ENCODE results near the gene BARD1.
"Not testable (repeated sequence)": the region's sequence is repeated elsewhere in the genome, so short reads cannot be mapped to it uniquely, and the experiment has no call there.

The BARD1 gene

DNA sequence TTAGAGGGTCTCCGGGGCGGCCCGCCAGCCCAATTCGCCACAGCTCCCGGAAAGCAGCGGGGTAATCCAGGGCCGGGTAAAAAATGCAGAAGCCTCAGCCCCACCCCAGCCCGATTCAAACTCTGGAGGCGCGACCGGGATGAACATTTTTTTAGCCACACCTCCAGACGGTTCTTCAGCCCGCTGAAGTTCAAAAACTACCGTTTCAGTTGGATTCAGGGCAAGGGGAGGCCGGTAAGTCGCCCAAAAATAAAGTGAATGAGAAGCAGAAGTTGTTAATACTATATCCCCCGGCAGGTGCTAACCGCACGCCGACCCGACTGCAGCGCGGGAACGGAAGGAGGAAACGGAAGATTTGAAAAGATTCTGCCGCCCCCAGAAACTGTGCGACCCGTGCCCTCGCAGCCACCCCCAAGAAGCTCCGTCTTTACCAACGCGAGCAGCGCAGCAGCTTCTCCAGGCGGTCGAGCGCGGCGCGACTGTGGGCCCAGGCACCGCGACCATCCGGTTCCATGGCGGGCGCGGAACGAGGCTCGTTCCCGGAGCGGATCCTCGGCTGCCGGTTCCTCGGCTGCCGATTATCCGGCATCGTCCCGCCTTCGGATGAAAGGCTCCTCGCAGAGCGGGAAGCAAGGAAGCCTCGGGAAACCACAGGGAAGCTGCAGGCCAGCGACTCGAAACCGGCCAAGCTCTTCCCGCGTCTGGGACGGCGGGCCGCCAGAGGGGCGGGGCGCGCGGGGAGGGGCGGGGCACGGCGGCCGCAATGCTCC lies at the start of gene BARD1:
Gene BARD1, minus strand, starts transcription at position 703 of the 770 bp plus-strand sequence. Its CDS starts 114 bp downstream, at position 589.
- FAIRE-seq: no peak
- peak; percentile 19 for DNase-seq (ENCODE audit: insufficient read length, low spot score)

DNA sequence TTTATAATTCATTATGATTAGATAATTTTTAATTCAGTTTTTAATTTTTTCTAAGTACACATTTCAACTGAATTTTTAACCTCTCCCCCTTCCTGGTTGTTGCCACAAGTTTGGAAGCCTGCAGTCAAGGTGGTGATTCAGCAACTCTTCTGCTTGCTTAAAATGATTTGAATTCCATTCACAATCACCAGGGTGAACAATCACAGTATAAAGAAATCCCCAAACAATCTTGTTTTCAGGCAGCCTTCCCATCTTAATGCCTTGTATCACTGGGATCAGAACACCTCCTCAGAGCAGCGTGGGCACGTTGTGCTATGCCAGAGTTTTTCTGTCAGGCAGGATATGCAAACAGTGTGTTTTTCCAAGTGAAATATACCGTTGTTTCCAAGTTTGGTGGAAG lies 46.7 kb upstream of the BARD1 start:
- FAIRE-seq: no peak
- no peak for DNase-seq (ENCODE audit: insufficient read length, low spot score)

DNA sequence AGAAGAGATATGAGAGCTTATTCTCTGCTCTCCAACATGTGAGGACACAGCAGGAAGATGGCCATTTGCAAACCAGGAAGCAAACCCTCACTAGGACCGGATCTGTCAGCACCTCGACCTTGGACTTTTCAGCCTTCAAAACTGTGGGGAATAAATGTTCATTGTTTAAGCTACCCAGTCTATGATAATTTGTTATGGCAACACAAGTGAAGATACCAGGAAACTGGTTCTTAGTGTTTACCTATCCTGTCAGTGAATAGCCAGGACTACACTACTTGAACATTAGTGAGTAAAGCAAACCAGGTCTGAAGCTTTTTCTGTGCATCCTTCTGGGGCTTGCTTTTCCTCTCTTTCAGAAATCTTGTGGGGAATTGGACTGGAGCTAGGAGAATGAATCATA lies 44.4 kb upstream of the BARD1 start:
- FAIRE-seq: no peak
- no peak for DNase-seq (ENCODE audit: insufficient read length, low spot score)

DNA sequence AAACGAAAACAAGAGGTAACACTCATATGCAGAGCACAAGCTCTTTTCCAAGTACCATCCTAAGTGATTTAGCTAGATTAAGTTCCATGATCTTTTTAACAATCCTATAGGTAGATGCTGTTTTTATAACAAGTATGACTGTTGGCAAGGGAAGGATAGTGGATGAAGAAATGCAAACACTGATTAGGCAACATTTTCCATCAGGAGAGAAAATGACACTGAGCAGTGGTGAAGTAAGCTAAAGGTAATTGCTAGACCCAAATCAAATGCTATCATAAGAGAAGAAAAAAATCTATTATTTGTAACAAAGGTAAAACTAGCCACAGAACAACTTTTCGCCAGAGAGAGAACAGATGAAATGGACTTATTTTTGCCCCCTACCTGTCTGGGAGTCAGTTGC lies 34.3 kb upstream of the BARD1 start:
- DNase-seq (ENCODE audit: insufficient read length, low spot score) (no peak), FAIRE-seq (no peak)

DNA sequence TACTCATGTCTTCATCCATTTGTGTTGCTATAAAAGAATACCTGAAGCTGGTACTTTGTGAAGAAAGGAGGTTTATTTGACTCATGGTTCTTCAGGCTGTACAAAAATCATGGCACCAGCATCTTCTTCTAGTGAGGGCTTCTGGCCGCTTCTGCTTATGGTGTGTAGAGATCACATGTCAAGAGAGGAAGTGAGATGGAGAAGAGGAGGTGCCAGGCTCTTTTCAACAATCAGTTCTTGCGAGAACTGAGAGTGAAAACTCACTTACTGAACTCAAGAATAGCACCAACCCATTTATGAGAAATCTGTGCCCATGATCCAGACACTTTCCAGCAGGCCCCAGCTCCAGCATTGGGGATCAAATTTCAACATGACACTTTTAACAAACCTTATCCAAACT lies 30.0 kb upstream of the BARD1 start:
- FAIRE-seq: no peak
- DNase-seq (ENCODE audit: insufficient read length, low spot score): no peak

DNA sequence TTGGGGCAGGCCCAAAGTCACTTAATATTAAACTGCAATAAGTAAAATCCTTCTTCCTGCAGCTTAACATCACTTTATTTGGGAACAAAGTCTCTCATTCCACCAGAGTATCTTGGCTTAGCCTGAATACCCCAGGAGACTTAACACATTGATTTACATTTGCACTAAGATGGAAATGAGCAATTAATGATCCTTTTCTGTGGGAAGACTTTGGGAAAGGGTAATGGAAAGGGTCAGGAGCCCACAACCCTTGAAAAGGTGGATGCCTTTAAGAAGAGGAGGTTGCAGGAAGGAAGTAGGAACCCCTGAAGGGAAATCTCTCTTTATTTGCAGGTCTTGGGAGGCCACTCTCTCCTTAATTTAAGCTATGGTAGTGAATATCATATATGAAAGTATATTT lies 28.0 kb upstream of the BARD1 start:
- FAIRE-seq (no peak), DNase-seq (ENCODE audit: insufficient read length, low spot score) (no peak)

DNA sequence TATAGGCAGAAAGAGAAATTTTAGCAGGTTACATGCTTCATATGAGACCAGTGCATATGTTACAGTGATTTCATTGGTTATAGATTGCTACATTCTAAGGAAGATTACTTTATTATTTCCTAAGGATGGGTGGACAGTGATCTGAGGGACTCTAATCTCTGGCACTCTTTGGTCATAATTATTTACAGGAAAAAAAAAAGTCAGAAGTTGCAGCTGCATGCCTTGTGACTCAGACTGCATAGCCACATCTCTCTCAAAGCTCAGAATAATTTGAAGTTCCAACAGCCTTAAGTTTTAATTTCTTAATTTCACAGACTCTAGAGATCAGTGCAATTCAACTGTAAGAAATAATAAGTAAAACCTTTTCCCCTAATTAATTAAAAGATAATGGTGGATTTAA lies 27.1 kb upstream of the BARD1 start:
- no peak for DNase-seq (ENCODE audit: insufficient read length, low spot score)

DNA sequence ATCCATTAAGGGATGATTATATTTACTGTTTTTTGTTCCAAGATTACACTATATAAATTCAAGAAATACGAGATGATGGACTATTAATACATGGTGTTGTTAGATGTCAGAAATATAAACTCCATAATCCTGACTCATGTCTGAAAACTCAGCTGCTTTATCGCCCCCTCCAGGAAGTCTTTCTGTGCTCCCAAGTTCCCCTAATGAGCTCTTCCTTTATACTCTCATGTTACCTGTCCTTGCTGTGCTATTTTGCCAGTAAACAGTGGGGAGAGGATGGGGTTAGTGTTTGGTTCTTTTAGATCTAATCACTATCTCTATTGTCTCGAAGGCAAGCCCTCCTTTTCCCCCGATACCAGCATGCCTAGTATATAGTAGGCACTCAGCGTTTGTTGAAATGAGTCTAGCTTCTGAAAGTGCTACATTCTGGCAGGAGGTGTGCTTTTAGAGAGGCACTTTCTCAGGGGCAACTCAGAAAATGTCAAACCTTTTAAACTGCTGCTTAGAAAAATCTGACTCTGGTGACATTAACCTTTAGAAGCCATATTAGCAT lies 21.4 kb upstream of the BARD1 start:
- DNase-seq (ENCODE audit: insufficient read length, low spot score) (no peak), FAIRE-seq (no peak)

More for the DNA sequence above, 27.1 kb upstream of the BARD1 start:
- FAIRE-seq: no peak

DNA sequence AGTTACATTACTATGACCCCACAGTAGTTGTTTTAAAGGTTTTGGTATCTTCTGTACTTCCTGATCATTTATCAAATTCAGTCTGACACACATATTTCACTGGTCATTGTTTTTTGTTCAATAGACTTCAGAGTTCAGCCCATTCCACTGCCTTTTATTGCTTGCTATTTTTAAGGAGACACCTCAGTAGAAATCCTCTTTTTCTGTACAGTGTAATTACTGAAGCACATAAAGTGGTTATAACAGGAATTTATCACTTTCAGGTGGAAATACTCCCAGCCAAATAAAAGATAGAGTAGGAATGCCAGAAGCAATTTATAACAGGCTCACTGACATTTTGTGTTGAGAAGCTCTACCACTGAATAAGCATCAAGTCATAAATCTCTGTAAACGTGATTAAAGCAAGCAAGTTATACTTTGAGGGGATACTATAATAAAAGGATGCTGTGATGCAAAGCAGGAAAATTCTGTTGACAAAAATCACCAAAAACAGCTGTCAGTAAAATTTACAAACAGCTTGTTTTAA lies 6.6 kb upstream of the BARD1 start:
- FAIRE-seq (no peak), DNase-seq (ENCODE audit: insufficient read length, low spot score) (no peak)

DNA sequence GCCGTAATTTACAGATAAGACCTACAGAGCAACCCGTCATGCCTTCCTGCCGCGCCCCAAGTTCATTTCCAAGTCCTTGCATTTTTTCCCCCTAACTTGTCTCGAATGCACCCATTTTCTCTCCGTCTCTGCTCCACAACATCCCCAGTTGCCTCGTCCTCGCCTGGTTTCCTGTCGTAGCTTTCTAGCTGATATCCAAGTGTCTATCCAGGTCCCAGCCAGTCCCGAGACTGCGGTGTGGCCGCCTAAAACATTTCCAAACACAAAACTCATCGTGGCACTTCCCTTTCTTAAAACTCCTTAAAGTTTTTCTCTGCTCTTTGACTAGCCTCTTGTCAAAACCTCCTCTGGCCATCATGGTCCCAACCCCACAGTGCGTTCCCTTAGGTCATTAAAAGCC lies 1.2 kb upstream of the BARD1 start:
- FAIRE-seq (no peak), DNase-seq (ENCODE audit: insufficient read length, low spot score) (no peak)

DNA sequence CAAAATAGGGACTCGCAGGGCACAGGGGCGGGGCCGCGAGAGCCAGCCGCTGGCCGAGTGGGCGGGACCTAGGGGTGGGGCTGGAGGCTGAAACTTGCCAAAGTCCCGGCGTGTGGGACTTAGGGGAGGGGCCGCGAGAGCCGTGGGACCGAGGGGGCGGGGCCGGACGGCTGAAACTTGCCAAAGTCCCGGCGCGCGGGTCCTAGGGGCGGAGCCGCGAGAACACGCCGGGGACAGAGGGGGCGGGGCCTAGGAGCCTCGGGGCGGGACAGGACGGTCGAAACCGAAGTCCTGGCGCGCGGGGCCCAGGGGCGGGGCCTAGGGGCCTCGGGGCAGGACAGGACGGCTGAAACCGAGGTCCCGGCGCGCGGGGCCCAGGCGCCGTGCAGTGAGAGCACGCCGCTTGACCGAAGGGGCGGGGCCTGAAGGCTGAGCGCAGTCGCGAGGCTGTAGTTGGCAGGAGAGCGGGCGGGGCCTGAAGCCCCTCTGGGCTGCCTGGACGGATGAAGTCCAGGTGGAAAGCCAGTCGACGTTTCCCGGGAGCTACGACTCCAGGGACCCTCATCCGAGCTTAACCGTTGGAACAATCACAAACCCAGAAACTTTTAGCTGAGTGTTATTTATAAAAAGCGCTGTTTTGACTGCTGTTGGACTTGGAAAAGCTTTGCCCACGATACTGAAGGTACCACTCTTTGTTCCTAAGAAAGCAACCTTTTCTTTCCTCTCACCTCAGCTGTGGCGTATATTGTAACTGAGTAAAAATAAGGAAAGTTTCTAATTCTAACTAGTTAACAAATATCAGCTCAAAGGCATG lies 475 bp upstream of the BARD1 start:
- FAIRE-seq: peak; percentile 94

DNA sequence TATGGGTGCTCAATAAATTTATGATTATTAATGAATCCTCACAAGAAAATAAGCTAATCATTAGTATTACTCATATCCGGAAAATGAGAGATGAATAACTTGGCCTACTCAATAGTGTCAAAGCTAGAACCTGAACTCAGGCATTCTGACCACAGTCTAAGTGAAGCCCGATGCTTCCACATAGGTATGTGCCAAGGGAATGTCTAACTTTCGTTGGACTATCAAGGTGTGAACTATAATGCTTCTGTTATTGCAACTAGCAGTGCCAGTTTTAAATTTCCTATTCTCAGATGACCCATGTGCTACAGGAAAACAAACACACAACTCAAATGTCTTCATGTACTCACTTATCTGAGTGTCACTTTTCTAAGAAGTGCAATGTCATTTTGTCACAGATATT lies 1.8 kb downstream of the BARD1 start:
- FAIRE-seq (no peak), DNase-seq (ENCODE audit: insufficient read length, low spot score) (no peak)

More for the DNA sequence above, 475 bp upstream of the BARD1 start:
- peak; percentile 91 for DNase-seq (ENCODE audit: insufficient read length, low spot score)

DNA sequence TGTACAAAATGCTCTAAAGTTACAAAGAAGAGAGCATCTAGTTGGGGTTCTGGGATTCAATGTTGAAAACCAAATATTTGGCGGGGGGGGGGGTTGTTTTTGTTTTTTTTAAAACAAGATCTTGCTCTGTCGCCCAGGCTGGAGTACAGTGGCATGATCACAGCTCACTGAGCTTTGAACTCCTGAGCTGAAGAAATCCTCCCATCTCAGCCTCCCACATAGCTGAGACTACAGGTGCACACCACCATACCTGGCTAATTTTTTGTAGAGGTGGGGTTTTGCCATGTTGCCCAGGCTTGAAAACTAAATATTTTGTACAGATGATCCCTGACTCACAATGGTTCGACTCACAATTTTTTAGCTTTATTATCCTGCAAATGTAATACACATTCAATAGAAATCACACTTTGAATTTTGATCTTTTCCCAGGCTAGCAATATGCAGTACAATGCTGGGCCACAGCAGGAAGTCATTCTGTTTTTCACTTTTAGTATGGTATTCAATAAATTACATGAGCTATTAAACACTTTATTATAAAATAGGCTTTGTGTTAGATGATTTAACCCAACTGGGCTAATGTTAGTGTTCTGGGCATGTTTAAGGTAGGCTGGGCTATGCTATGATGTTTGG lies 7.6 kb downstream of the BARD1 start:
- DNase-seq (ENCODE audit: insufficient read length, low spot score) (no peak), FAIRE-seq (no peak)

DNA sequence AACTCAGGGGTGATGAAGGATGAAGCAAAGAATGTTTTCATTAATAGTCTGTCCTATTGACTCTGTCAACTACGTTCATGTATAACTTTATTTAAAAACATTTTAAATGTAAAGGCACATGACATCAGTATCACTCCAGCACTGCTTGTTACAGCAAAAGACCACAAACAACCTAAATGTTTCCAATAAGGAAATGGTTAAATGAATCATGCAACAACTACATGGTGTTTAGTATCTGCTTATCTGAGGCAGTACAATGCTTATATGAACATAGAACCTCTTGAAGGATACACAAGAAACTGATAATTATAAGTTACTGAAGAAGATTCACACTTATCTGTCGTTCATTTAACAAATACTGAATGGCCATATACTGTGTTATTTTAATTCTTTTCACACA lies 8.4 kb downstream of the BARD1 start:
- no peak for DNase-seq (ENCODE audit: insufficient read length, low spot score)
- FAIRE-seq: no peak

DNA sequence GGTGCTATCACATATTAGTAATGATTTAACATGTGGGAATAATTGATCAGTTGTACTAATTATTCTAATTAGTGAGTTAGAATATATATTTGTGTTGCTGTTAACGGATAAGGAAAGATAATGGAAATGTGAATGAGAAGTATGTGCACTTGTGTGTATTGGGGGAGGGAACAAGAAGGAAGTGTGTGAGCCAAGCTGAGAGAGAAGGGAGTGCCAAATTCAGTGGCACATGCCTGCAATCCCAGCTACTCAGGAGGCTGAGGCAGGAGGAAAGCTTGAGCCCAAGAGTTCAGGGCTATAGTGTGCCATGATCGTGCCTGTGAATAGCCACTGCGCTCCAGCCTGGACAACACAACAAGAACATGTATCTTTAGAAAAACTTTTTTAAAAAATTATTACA lies 9.3 kb downstream of the BARD1 start:
- DNase-seq (ENCODE audit: insufficient read length, low spot score) (no peak), FAIRE-seq (no peak)

DNA sequence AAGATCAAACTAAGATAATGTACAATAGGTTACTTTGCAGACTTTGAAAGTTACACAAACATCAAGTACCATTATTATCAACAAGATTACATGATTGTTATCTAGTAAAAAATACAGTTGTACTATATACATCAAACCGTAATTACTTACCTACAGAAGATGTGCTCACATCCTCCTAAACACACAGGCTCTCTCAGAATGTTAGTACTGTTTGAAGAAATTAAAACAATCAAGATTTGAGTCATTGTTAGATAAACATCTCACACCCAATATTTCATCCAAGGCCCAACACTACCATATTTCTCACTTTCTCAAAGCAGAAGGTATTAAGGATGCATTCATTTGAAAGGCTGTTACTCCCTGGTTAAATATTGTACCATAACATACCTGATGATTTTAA lies 12.6 kb downstream of the BARD1 start:
- FAIRE-seq (no peak), DNase-seq (ENCODE audit: insufficient read length, low spot score) (no peak)

DNA sequence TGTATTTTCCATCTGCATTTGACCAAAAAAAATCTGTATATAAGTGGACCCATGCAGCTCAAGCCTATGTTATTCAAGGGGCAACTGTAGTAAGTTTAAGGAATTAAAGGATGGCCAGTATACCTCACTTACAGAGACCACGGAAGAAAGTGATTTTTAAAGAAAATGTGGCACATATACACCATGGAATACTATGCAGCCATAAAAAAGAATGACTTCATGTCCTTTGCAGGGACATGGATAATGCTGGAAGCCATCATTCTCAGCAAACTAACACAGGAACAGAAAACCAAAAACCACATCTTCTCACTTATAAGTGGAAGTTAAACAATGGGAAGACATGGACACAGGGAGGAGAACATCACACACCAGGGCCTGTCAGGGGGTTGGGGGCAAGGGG lies 26.3 kb downstream of the BARD1 start:
- DNase-seq (ENCODE audit: insufficient read length, low spot score); FAIRE-seq: not testable (repeated sequence)

DNA sequence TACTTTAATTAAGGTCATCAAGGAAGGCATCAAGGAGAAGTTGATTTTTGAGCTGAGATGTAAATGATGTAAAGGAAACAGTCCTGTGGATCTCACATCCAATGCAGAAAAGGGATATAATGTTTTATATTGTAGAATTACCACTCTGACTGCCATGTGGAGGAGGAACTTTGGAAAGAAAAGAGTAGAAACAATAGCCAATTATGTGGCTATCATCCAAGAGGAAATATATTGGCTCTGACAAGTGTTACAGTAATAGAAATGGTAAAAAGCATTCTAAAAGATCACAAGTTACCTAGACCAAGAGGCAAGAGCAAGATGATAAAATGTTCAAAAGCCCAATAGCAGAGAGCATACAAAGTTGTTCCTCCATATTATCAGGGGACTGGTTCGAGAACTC lies 26.8 kb downstream of the BARD1 start:
- no peak for DNase-seq (ENCODE audit: insufficient read length, low spot score)
- FAIRE-seq: no peak

DNA sequence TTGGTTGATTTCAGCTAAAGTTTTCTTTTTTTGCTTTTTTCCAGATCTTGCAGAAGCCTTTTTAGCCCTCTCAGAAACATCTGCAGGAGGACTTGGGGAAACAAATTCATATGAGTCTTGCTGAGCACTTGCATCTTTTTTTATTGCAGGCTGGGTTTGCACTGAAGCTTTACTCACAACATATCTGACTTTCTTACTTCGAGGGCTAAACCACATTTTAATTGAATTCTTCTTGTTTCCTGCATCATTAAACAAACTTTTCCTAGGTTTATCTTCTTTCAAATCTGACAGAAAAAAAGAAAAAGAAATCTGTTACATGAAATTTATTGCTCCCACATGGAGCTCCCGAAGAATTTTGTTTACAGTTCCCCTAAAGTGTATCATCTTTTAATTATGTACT lies 28.3 kb downstream of the BARD1 start:
- FAIRE-seq (no peak), DNase-seq (ENCODE audit: insufficient read length, low spot score) (no peak)

DNA sequence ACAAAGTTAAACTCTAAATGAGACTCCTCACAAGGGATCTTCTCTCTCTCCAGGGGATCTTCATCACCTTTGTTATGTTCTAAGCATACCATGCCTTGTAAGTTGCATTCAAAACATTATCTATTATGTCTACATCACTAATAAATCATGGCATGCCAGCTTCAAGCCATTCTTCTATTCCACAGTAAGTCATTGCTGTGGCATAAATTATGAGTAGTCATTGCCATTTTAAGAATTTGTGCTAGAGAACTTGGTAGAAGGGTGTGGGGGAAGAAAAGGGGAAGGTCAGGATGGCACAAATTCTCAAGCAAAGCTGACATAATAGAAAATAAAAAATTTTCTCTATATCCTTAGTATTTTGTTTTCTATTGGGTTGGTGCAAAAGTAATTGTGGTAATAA lies 33.5 kb downstream of the BARD1 start:
- FAIRE-seq (no peak), DNase-seq (ENCODE audit: insufficient read length, low spot score) (no peak)

DNA sequence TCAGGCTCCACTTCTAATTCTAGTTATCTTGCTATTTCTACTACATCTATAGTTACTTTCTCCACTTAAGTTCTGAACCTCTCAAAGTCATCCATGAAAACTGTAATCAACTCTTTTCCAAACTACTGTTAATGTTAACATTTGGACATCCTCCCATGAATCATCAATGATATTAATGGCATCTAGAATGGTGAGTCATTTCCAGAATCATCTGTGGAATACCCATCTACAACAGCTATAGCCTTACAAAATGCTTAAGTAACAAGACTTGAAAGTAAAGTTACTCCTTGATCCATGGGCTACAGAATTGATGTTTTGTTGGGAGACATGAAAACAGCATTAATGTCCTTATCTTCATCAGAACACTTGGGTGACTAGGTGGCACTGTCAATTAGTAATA lies 35.4 kb downstream of the BARD1 start:
- no peak for DNase-seq (ENCODE audit: insufficient read length, low spot score)
- FAIRE-seq: no peak

Data from HTR-8/SVneo (cell line).